SK-N-SH (cell line): ENCODE data around the gene XPO1. TPM values are rescaled to one million over a fixed set of nuclear protein-coding genes. Genes with fewer than 3 reads are reported as not detected.

ENCODE experiments used
- CTCF ChIA-PET: fragments of 300-600, 350-600 bp; formaldehyde crosslinking; extraction: SDS; loops from one replicate; lab custom pipeline; 2021; lab: Yijun Ruan, JAX
- POLR2A ChIA-PET: fragments of 350-600 bp; sonication (Branson Sonifier 250); formaldehyde crosslinking; extraction: SDS; loops from one replicate; lab custom pipeline; 2020; ENCODE audit warnings: antibody characterized with exemption, inconsistent platforms; lab: Yijun Ruan, JAX
- DNase-seq: peaks from one replicate; pipeline ENCODE4 v3.0.0; 2012
- H2AFZ ChIP-seq: fragments of 200-600 bp; sonication (generic); 2 replicates; pipeline ENCODE4 v1.8.1; 2016; ENCODE audit warnings: antibody characterized with exemption, mild to moderate bottlenecking, low read depth
- H3F3A ChIP-seq: fragments of 200-600 bp; sonication (generic); replicated peaks from 2 replicates; pipeline ENCODE3; 2016; ENCODE audit warnings: antibody characterized with exemption, mild to moderate bottlenecking; ENCODE audit not compliant: insufficient read depth
- H3K27ac ChIP-seq, 2 experiments: fragments of 200-500 bp in 1 of 2; fragments of 200-600 bp in 1 of 2; sonication (Bioruptor generic) in 1 of 2; sonication (generic), shearing (Covaris generic) in 1 of 2; 2 replicates each; pipeline versions ENCODE4 v1.5.1 to v1.6.1; 2014 to 2016; ENCODE audit warnings: low read depth in 2 of 2, inconsistent platforms in 1 of 2, low read length in 1 of 2, mild to moderate bottlenecking in 1 of 2, mixed read lengths in 1 of 2
- H3K27me3 ChIP-seq: fragments of 200-600 bp; sonication (generic), shearing (Covaris generic); 2 replicates; pipeline ENCODE4 v1.6.1; 2016; ENCODE audit warnings: mixed run types; ENCODE audit not compliant: insufficient read depth
- H3K36me3 ChIP-seq, 2 experiments: fragments of 200-500 bp in 1 of 2; fragments of 200-600 bp in 1 of 2; sonication (Bioruptor generic) in 1 of 2; sonication (generic) in 1 of 2; replicated peaks in 1 of 2; 2 replicates each; pipeline versions ENCODE3 to v1.5.1; 2014 to 2016; ENCODE audit warnings: low read length in 1 of 2, mild to moderate bottlenecking in 1 of 2; ENCODE audit not compliant: insufficient read depth in 2 of 2, control insufficient read depth in 1 of 2
- H3K4me1 ChIP-seq, 2 experiments: fragments of 200-500 bp in 1 of 2; fragments of 200-600 bp in 1 of 2; sonication (Bioruptor generic) in 1 of 2; sonication (generic), shearing (Covaris generic) in 1 of 2; 2 replicates each; pipeline versions ENCODE4 v1.5.1 to v1.6.1; 2014 to 2016; ENCODE audit warnings: low read depth in 1 of 2, low read length in 1 of 2, mixed run types in 1 of 2; ENCODE audit not compliant: insufficient read depth in 2 of 2, control insufficient read depth in 1 of 2
- H3K4me2 ChIP-seq: fragments of 200-600 bp; sonication (generic), shearing (Covaris generic); 2 replicates; pipeline ENCODE4 v1.6.1; 2017; ENCODE audit warnings: mixed run types
- H3K4me3 ChIP-seq, 2 experiments: fragments of 200-500 bp in 1 of 2; fragments of 200-600 bp in 1 of 2; sonication (Bioruptor generic) in 1 of 2; sonication (generic), shearing (Covaris generic) in 1 of 2; 2 replicates each; pipeline versions ENCODE4 v1.5.1 to v1.8.1; 2014 to 2016; ENCODE audit warnings: low read depth in 2 of 2, inconsistent platforms in 1 of 2, low read length in 1 of 2, mild to moderate bottlenecking in 1 of 2, mixed read lengths in 1 of 2, moderate library complexity in 1 of 2
- H3K79me2 ChIP-seq: fragments of 200-600 bp; sonication (generic); 2 replicates; pipeline ENCODE4 v1.8.1; 2017; ENCODE audit warnings: mild to moderate bottlenecking; ENCODE audit not compliant: insufficient read depth
- H3K9ac ChIP-seq: fragments of 200-600 bp; sonication (generic); 2 replicates; pipeline ENCODE4 v1.6.1; 2017; ENCODE audit warnings: mixed run types
- H3K9me2 ChIP-seq: fragments of 200-600 bp; sonication (generic); 2 replicates; pipeline ENCODE4 v1.6.1; 2017; ENCODE audit warnings: mixed run types
- H3K9me3 ChIP-seq: fragments of 200-600 bp; sonication (generic); 2 replicates; pipeline ENCODE4 v1.6.1; 2017; ENCODE audit warnings: mixed run types, mild to moderate bottlenecking, moderate library complexity
- H4K20me1 ChIP-seq: fragments of 200-600 bp; sonication (generic); 2 replicates; pipeline ENCODE4 v1.6.1; 2017; ENCODE audit warnings: mild to moderate bottlenecking, mixed run types; ENCODE audit not compliant: insufficient read depth
- ELF1 ChIP-seq: IDR thresholded peaks from 2 replicates; pipeline ENCODE4 v1.4.0; 2012
- EP300 ChIP-seq, 2 experiments: IDR thresholded peaks; 2 replicates each; pipeline versions ENCODE4 v1.4.0 to v1.6.1; 2012; ENCODE audit warnings: borderline replicate concordance in 1 of 2, low read depth in 1 of 2, low read length in 1 of 2
- GABPA ChIP-seq: IDR thresholded peaks from 2 replicates; pipeline ENCODE4 v1.4.0; 2012; ENCODE audit warnings: low read depth, mild to moderate bottlenecking
- JUND ChIP-seq: IDR thresholded peaks from 2 replicates; pipeline ENCODE4 v1.4.0; 2012
- NFIC ChIP-seq: IDR thresholded peaks from 2 replicates; pipeline ENCODE4 v1.4.0; 2012; ENCODE audit warnings: borderline replicate concordance
- RAD21 ChIP-seq: IDR thresholded peaks from 2 replicates; pipeline ENCODE4 v1.6.1; 2012; ENCODE audit warnings: mild to moderate bottlenecking, low read length
- RCOR1 ChIP-seq: fragments of 150-350 bp; IDR thresholded peaks from 2 replicates; pipeline ENCODE4 v1.6.1; 2017; ENCODE audit warnings: antibody characterized with exemption, low read length
- RFX5 ChIP-seq: IDR thresholded peaks from 2 replicates; pipeline ENCODE4 v1.6.1; 2012; ENCODE audit warnings: mild to moderate bottlenecking, improper control_type of control experiment, low read length
- RXRA ChIP-seq: IDR thresholded peaks from 2 replicates; pipeline ENCODE4 v1.4.0; 2012; ENCODE audit warnings: low read depth, mild to moderate bottlenecking, borderline replicate concordance
- SIN3A ChIP-seq: IDR thresholded peaks from 2 replicates; pipeline ENCODE4 v1.6.1; 2012; ENCODE audit warnings: low read depth, mild to moderate bottlenecking, low read length, moderate library complexity, borderline replicate concordance
- SMC3 ChIP-seq: IDR thresholded peaks from 2 replicates; pipeline ENCODE4 v1.6.1; 2012; ENCODE audit warnings: low read depth, low read length, improper control_type of control experiment
- TAF1 ChIP-seq: IDR thresholded peaks from 2 replicates; pipeline ENCODE4 v1.6.1; 2012; ENCODE audit warnings: low read depth, mild to moderate bottlenecking, low read length, moderate library complexity, borderline replicate concordance
- TCF12 ChIP-seq: IDR thresholded peaks from 2 replicates; pipeline ENCODE4 v1.4.0; 2012
- TEAD4 ChIP-seq: IDR thresholded peaks from 2 replicates; pipeline ENCODE4 v1.4.0; 2012; ENCODE audit warnings: mild to moderate bottlenecking, borderline replicate concordance; ENCODE audit not compliant: insufficient read depth
- USF2 ChIP-seq: fragments of 150-350 bp; IDR thresholded peaks from 2 replicates; pipeline ENCODE4 v1.6.1; 2017; ENCODE audit warnings: antibody characterized with exemption, low read length, low read depth, borderline replicate concordance
- ZBTB33 ChIP-seq: IDR thresholded peaks from 2 replicates; pipeline ENCODE4 v1.4.0; 2012; ENCODE audit warnings: low read depth, borderline replicate concordance
- WGBS: methylation state at CpG from one replicate; pipeline ENCODE4 v1.1.6; 2017; ENCODE audit warnings: low lambda C conversion rate; 5-methylcytosine and 5-hydroxymethylcytosine counted together
- polyA plus RNA-seq, 3 experiments: library from polyadenylated mRNA; depleted of rRNA; stranded (reverse); fragments of >200 nt; gene quantifications; 2 replicates each; pipeline ENCODE4 v1.2.3, GENCODE V29; 2012

Gene XPO1
- polyA plus RNA-seq, 1 of the 3 experiments (the other 2 are of a cell fraction) = 61.0 TPM

GRCh38 chr2:61575447-61575859 lies 37.3 kb upstream of the XPO1 start (continued):
- TF ChIP-seq USF2 = no peak
- no peak for TF ChIP-seq SMC3
- no peak for TF ChIP-seq ZBTB33
- TF ChIP-seq RXRA = no peak
- TF ChIP-seq TAF1 = no peak
- no peak for TF ChIP-seq EP300 (IDR thresholded peaks at IDR 0.05; ENCODE audit: borderline replicate concordance in 1 of 2, low read depth in 1 of 2, low read length in 1 of 2)
- TF ChIP-seq RCOR1 = no peak
- TF ChIP-seq JUND = no peak

DNA sequence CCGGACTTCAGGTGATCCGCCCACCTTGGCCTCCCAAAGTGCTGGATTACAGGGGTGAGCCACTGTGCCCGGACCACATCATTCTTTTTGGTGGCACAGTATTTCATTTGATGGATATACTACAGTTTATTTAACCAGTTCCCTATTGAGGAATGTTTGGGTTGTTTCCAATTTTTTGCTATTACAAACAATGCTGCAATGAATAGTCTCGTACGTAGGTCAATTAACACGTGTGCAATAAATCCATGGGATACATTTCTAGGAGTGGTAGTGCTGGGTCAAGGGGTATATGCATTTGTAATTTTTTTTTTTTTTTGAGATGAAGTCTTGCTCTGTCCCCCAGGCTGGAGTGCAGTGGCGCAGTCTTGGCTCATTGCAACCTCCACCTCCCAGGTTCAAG lies 28.4 kb upstream of the XPO1 start:
- Histone ChIP-seq H3K4me3 (no peak overlapping the region), H3K27me3 (no peaks in the 10 kb centered on the region), H3K79me2 (no peaks in the 10 kb centered on the region), H3K9me2 (no peaks in the 10 kb centered on the region), H3K9ac (no peak overlapping the region), H3K4me1 (no peaks in the 10 kb centered on the region), H3K36me3 (no peaks in the 10 kb centered on the region), H4K20me1 (no peaks in the 10 kb centered on the region), H3K27ac (no peak overlapping the region), H3F3A (no peaks in the 10 kb centered on the region), H2AFZ (no peak overlapping the region), H3K4me2 (no peak overlapping the region), H3K9me3 (no peaks in the 10 kb centered on the region)
- ChIA-PET CTCF (no interaction called here), POLR2A (no interaction called here)
- 89% methylated on average over 7 of the region's 7 CpGs for WGBS
- TF ChIP-seq JUND (no peak), EP300 (IDR thresholded peaks at IDR 0.05; ENCODE audit: borderline replicate concordance in 1 of 2, low read depth in 1 of 2, low read length in 1 of 2) (no peak), NFIC (no peak), TEAD4 (no peak), RFX5 (no peak), TAF1 (no peak), RAD21 (no peak), ELF1 (no peak), GABPA (no peak), SIN3A (no peak), TCF12 (no peak)
- DNase-seq = no peak
